Prostate gland (tissue), 2 donors: ENCODE measurements around the gene LACRT.

Experiments used
- CTCF ChIP-seq, 4 experiments: fragments of 200-600 bp in 2 of 4; fragments of 450-650 bp in 2 of 4; sonication (generic) in 2 of 4; IDR thresholded peaks; 1 replicate in 3 of 4; 2 replicates in 1 of 4; pipeline ENCODE4 v1.5.1; 2016 to 2019; ENCODE audit warnings: antibody characterized with exemption in 4 of 4, mild to moderate bottlenecking in 2 of 4, moderate library complexity in 2 of 4
- POLR2A ChIP-seq: fragments of 450-650 bp; IDR thresholded peaks from one replicate; pipeline ENCODE4 v1.6.1; 2016; ENCODE audit warnings: antibody characterized with exemption, mild to moderate bottlenecking

DNA sequence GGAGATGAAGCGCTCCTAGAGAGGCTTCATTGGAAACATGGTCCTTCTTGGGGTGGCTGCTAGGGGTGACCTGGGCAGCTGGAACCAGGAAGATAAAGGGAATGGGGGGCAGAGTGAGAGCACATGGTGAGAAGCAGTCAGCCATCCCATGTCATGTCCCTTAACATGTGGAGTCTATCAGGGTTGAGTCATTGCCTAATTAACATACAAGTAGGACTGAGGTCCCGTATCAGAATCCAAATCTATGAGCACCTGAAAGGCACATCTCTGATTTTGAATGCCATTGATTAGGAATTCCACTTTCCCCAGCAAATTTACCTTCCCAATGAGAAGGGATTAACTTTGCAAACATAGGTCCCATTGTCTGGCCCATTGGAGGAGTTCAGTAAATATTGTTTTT is 25.9 kb downstream of the LACRT start:
- TF ChIP-seq CTCF (IDR thresholded peaks at IDR 0.05), result no peak
- no peak for TF ChIP-seq POLR2A
